GM12878 (cell line): Measurements from ENCODE around the gene MACROD2. TPM values are rescaled to one million over a fixed set of nuclear protein-coding genes. Genes with fewer than 3 reads are reported as not detected.

ENCODE experiments used
- ATAC-seq: fragments of 200-7000 bp; cut with Tn5 transposase; 3 replicates; pipeline ENCODE4 v1.9.1; 2020; ENCODE audit warnings: mild to moderate bottlenecking, moderate library complexity
- BruUV-seq: library from RNA; stranded (reverse); fragments of 400-500 nt; replicated peaks from 2 replicates; lab custom pipeline; 2021; lab: Mats Ljungman, UMichigan
- CTCF ChIA-PET: fragments of 300-600 bp; sonication (Branson Sonifier 250); formaldehyde crosslinking; extraction: SDS; loops from one replicate; lab custom pipeline; 2021; ENCODE audit warnings: inconsistent platforms; lab: Yijun Ruan, JAX
- POLR2A ChIA-PET: fragments of 350-600 bp; formaldehyde crosslinking; extraction: SDS; loops from one replicate; lab custom pipeline; 2021; ENCODE audit warnings: inconsistent platforms; lab: Charles Lee
- RAD21 ChIA-PET: fragments of 300-600 bp; sonication (Branson Sonifier 250); formaldehyde crosslinking; loops from one replicate; lab custom pipeline; 2023; ENCODE audit warnings: antibody characterized with exemption; ENCODE audit not compliant: unreplicated experiment; lab: Charles Lee
- SMC1A ChIA-PET: fragments of 300-600 bp; sonication (Branson Sonifier 250); formaldehyde crosslinking; loops from one replicate; lab custom pipeline; 2023; ENCODE audit not compliant: unreplicated experiment, uncharacterized antibody; lab: Charles Lee
- DNase-seq: peaks from one replicate; pipeline ENCODE4 v3.0.0-alpha.2; 2011; ENCODE audit warnings: low read depth, low spot score
- FAIRE-seq: peaks from 3 replicates; lab custom pipeline; 2011; peaks lifted over from hg19 to GRCh38; lab: Jason Lieb, UNC
- H2AFZ ChIP-seq: 2 replicates; pipeline ENCODE4 v1.6.0; 2011; ENCODE audit warnings: low read depth, low read length, control low read depth; ENCODE audit not compliant: control insufficient read depth
- H3K27ac ChIP-seq: 2 replicates; pipeline ENCODE4 v1.5.1; 2011; ENCODE audit warnings: control low read depth; ENCODE audit not compliant: control insufficient read depth, insufficient read depth
- H3K27me3 ChIP-seq, 2 experiments: replicated peaks in 1 of 2; 2 replicates each; pipeline versions ENCODE4 v1.6.0 to v1.6.1; 2011; ENCODE audit warnings: low read length in 1 of 2; ENCODE audit not compliant: control insufficient read depth in 2 of 2, insufficient read depth in 2 of 2
- H3K36me3 ChIP-seq, 2 experiments: 2 replicates each; pipeline ENCODE4 v1.5.1; 2011; ENCODE audit warnings: low read length in 1 of 2; ENCODE audit not compliant: control insufficient read depth in 2 of 2, insufficient read depth in 2 of 2
- H3K4me1 ChIP-seq: 2 replicates; pipeline ENCODE4 v1.6.1; 2011; ENCODE audit warnings: mild to moderate bottlenecking, low read length, moderate library complexity, mixed read lengths; ENCODE audit not compliant: control insufficient read depth, insufficient read depth
- H3K4me2 ChIP-seq: 2 replicates; pipeline ENCODE4 v1.6.0; 2011; ENCODE audit warnings: control low read depth; ENCODE audit not compliant: control insufficient read depth, insufficient read depth
- H3K4me3 ChIP-seq: fragments of 200-600 bp; sonication (generic); 2 replicates; pipeline ENCODE4 v1.5.1; 2016
- H3K79me2 ChIP-seq: 2 replicates; pipeline ENCODE4 v1.6.0; 2011; ENCODE audit warnings: low read length; ENCODE audit not compliant: control insufficient read depth, insufficient read depth
- H3K9ac ChIP-seq: 2 replicates; pipeline ENCODE4 v1.8.0; 2011; ENCODE audit warnings: low read length, control low read depth, mixed read lengths; ENCODE audit not compliant: control insufficient read depth, insufficient read depth
- H3K9me3 ChIP-seq: replicated peaks from 3 replicates; pipeline ENCODE4 v1.5.1; 2011; ENCODE audit warnings: mild to moderate bottlenecking, low read length; ENCODE audit not compliant: control insufficient read depth, insufficient read depth
- H4K20me1 ChIP-seq: 2 replicates; pipeline ENCODE4 v1.6.0; 2011; ENCODE audit not compliant: control insufficient read depth, insufficient read depth
- HDAC6 ChIP-seq: fragments of 200-600 bp; sonication (generic); IDR thresholded peaks from one replicate; pipeline ENCODE4 v1.8.0; 2017; ENCODE audit warnings: antibody characterized with exemption; ENCODE audit not compliant: unreplicated experiment
- IRF4 ChIP-seq: IDR thresholded peaks from 2 replicates; pipeline ENCODE4 v1.6.1; 2011; ENCODE audit warnings: low read depth, low read length
- MTA2 ChIP-seq: fragments of 450-650 bp; IDR thresholded peaks from 2 replicates; pipeline ENCODE4 v1.6.1; 2016; ENCODE audit warnings: low read depth, mild to moderate bottlenecking, moderate library complexity
- NFYB ChIP-seq: IDR thresholded peaks from 2 replicates; pipeline ENCODE4 v1.6.1; 2011; ENCODE audit warnings: low read depth, mild to moderate bottlenecking, low read length, improper control_type of control experiment, moderate library complexity; ENCODE audit not compliant: insufficient read depth
- PML ChIP-seq: IDR thresholded peaks from 2 replicates; pipeline ENCODE4 v1.6.1; 2012; ENCODE audit warnings: low read length, inconsistent platforms
- POLR2A ChIP-seq: IDR thresholded peaks from 2 replicates; pipeline ENCODE4 v1.6.1; 2011; ENCODE audit warnings: low read depth, mild to moderate bottlenecking, low read length
- RELA ChIP-seq: fragments of 450-650 bp; IDR thresholded peaks from 2 replicates; pipeline ENCODE4 v1.8.0; 2014; ENCODE audit warnings: borderline replicate concordance; ENCODE audit not compliant: partially characterized antibody
- SMARCA5 ChIP-seq: fragments of 450-650 bp; IDR thresholded peaks from 2 replicates; pipeline ENCODE4 v1.6.1; 2017; ENCODE audit warnings: mild to moderate bottlenecking
- SMC3 ChIP-seq: IDR thresholded peaks from 2 replicates; pipeline ENCODE4 v1.6.1; 2011; ENCODE audit warnings: low read length, improper control_type of control experiment, borderline replicate concordance
- SUPT20H ChIP-seq: IDR thresholded peaks from 2 replicates; pipeline ENCODE4 v1.6.1; 2011; ENCODE audit warnings: low read depth, mild to moderate bottlenecking, low read length, moderate library complexity, borderline replicate concordance; ENCODE audit not compliant: control insufficient read depth
- TAF1 ChIP-seq: IDR thresholded peaks from 2 replicates; pipeline ENCODE4 v1.6.1; 2011; ENCODE audit warnings: mild to moderate bottlenecking, low read depth, low read length, borderline replicate concordance
- whole genome bisulfite sequencing: methylation state at CpG from one replicate; pipeline ENCODE4 v1.1.6; 2016; ENCODE audit warnings: low lambda C conversion rate; ENCODE audit not compliant: insufficient replicate concordance, insufficient coverage; ENCODE audit errors: missing lambda C conversion rate; 5-methylcytosine and 5-hydroxymethylcytosine counted together
- in situ Hi-C: fragments of 300-500 bp; cut with MboI; formaldehyde crosslinking; loops from 9 replicates; pipeline ENCODE4 v1.14.3; 2018; ENCODE audit warnings: mixed read lengths
- intact Hi-C: fragments of 100-400 bp; cut with micrococcal nuclease; formaldehyde crosslinking; loops from one replicate; pipeline ENCODE4 v1.14.2; 2022; ENCODE audit not compliant: unreplicated experiment
- polyA plus RNA-seq, 11 experiments: library from polyadenylated mRNA; depleted of rRNA in 4 of 11; unstranded in 6 of 11; stranded (reverse) in 5 of 11; fragments of >200 nt; fragmentation: Nextera tagmentation in 4 of 11; fragmentation: Illumina TruSeq in 1 of 11; extraction: Ambion mirVana in 4 of 11; extraction: Trizol in 1 of 11; gene quantifications; 1 replicate in 1 of 11; 2 replicates in 10 of 11; pipeline versions ENCODE4 v1.2.1 to v1.2.3, GENCODE V29; 2011 to 2016; ENCODE audit warnings: inconsistent platforms in 2 of 11, missing spikeins in 2 of 11, low read depth in 1 of 11
- total RNA-seq, 4 experiments: library from RNA; depleted of rRNA in 3 of 4; stranded (reverse); fragments of >200 nt in 3 of 4; fragmentation: Illumina TruSeq in 1 of 4; extraction: Trizol in 1 of 4; gene quantifications; 2 replicates each; pipeline versions ENCODE4 v1.2.1 to v1.2.3, GENCODE V29; 2013 to 2021
- TF ChIP-seq, protein P1 (sequence below): IDR thresholded peaks from 2 replicates; pipeline ENCODE4 v1.6.1; 2012; ENCODE audit warnings: low read depth, low read length, improper control_type of control experiment
- TF ChIP-seq, protein P2 (sequence below): IDR thresholded peaks from 2 replicates; pipeline ENCODE4 v1.6.1; 2011; ENCODE audit warnings: borderline replicate concordance, low read depth, mild to moderate bottlenecking, moderate library complexity, low read length; ENCODE audit not compliant: insufficient read depth, poor library complexity, severe bottlenecking
- TF ChIP-seq, protein P3 (sequence below): IDR thresholded peaks from 2 replicates; pipeline ENCODE4 v1.6.1; 2011; ENCODE audit warnings: low read depth, mild to moderate bottlenecking, low read length, moderate library complexity, borderline replicate concordance; ENCODE audit errors: extremely low read depth
- TF ChIP-seq, protein P4 (sequence below): fragments of 450-650 bp; IDR thresholded peaks from 2 replicates; pipeline ENCODE4 v1.6.1; 2018; ENCODE audit warnings: borderline replicate concordance, mild to moderate bottlenecking; ENCODE audit not compliant: partially characterized antibody

MACROD2 gene
- total and polyA plus RNA-seq, 10 of the 15 experiments (the other 5 are each of a cell fraction or from before 2014, with no cell fraction given) = 1.1 to 21.5 (median 2.2) TPM

DNA sequence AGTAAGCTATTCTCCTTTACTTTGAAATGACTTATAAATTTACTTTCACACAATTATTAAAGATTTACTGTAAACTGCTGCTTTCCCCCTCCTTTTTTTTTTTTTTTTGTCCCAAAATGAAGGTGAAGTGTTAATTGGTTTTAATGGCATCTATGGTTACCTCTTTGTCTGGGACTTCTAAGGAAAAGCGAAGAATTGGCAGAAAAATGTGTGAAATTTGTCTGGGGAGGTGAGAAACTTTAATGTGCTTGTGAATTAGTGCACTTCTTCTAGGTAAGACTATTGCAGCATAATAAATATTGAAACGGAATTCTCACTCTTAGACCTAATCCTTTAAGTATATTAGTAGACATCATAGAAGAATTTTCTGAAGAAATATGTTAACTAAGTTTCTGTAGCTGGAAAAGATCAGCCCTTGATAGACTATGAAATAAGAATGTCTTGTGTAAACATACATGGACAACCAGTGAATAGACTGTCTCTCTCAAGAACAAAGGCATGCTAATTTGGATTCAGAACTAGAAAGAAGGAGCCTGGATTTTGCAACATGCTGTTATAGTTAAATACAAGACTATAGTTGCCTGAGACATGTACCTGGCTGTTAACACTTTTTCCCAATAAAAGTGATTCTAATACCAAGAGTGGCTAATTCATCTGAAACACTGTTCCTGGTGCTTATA, 318.2 kb downstream of the MACROD2 start:
- WGBS = 2% methylated on average over 2 of the region's 2 CpGs
- Histone ChIP-seq H3K27me3 (no peaks in the 10 kb centered on the region), H3K9ac (no peak overlapping the region), H3K4me1 (no peaks in the 10 kb centered on the region), H3K27ac (no peak overlapping the region), H4K20me1 (no peaks in the 10 kb centered on the region), H3K9me3 (no peaks in the 10 kb centered on the region), H2AFZ (no peak overlapping the region), H3K4me3 (no peak overlapping the region), H3K36me3 (no peaks in the 10 kb centered on the region), H3K4me2 (no peak overlapping the region), H3K79me2 (no peaks in the 10 kb centered on the region)
- intact Hi-C loops (no loop called here), in situ Hi-C loops (no loop called here)
- TF ChIP-seq, protein P1, sequence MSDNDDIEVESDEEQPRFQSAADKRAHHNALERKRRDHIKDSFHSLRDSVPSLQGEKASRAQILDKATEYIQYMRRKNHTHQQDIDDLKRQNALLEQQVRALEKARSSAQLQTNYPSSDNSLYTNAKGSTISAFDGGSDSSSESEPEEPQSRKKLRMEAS = no peak
- TF ChIP-seq MTA2 = no peak
- no peak for TF ChIP-seq PML
- TF ChIP-seq TAF1 = no peak
- TF ChIP-seq, protein P2, sequence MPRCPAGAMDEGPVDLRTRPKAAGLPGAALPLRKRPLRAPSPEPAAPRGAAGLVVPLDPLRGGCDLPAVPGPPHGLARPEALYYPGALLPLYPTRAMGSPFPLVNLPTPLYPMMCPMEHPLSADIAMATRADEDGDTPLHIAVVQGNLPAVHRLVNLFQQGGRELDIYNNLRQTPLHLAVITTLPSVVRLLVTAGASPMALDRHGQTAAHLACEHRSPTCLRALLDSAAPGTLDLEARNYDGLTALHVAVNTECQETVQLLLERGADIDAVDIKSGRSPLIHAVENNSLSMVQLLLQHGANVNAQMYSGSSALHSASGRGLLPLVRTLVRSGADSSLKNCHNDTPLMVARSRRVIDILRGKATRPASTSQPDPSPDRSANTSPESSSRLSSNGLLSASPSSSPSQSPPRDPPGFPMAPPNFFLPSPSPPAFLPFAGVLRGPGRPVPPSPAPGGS = no peak
- TF ChIP-seq SMC3 = no peak
- TF ChIP-seq POLR2A = no peak
- no peak for TF ChIP-seq IRF4
- no peak for TF ChIP-seq RELA
- no peak for TF ChIP-seq HDAC6
- TF ChIP-seq, protein P3, sequence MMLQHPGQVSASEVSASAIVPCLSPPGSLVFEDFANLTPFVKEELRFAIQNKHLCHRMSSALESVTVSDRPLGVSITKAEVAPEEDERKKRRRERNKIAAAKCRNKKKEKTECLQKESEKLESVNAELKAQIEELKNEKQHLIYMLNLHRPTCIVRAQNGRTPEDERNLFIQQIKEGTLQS = no peak
- TF ChIP-seq, protein P4, sequence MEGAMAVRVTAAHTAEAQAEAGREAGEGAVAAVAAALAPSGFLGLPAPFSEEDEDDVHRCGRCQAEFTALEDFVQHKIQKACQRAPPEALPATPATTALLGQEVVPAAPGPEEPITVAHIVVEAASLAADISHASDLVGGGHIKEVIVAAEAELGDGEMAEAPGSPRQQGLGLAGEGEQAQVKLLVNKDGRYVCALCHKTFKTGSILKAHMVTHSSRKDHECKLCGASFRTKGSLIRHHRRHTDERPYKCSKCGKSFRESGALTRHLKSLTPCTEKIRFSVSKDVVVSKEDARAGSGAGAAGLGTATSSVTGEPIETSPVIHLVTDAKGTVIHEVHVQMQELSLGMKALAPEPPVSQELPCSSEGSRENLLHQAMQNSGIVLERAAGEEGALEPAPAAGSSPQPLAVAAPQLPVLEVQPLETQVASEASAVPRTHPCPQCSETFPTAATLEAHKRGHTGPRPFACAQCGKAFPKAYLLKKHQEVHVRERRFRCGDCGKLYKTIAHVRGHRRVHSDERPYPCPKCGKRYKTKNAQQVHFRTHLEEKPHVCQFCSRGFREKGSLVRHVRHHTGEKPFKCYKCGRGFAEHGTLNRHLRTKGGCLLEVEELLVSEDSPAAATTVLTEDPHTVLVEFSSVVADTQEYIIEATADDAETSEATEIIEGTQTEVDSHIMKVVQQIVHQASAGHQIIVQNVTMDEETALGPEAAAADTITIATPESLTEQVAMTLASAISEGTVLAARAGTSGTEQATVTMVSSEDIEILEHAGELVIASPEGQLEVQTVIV = no peak
- no peak for TF ChIP-seq NFYB
- no peak for TF ChIP-seq SMARCA5
- TF ChIP-seq SUPT20H = no peak
- RAD21 ChIA-PET = no interaction called here
- BruUV-seq = no TSS peak
- SMC1A ChIA-PET = no interaction called here
- ATAC-seq (no peak), FAIRE-seq (no peak), DNase-seq (no peak)
- CTCF ChIA-PET = interaction anchor here (0.6 kb wide), 1 partner anchor 740 kb away, joined by 4 read pairs; no protein-coding TSS in a partner anchor
- POLR2A ChIA-PET = no interaction called here
